GM21619 (cell line): ENCODE results near the gene KRTDAP.

Experiments used
- ATAC-seq: cut with Tn5 transposase; IDR thresholded peaks from one replicate; pipeline ENCODE4 v1.9.1; 2021; ENCODE audit not compliant: unreplicated experiment

KRTDAP gene, protein sequence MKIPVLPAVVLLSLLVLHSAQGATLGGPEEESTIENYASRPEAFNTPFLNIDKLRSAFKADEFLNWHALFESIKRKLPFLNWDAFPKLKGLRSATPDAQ

DNA sequence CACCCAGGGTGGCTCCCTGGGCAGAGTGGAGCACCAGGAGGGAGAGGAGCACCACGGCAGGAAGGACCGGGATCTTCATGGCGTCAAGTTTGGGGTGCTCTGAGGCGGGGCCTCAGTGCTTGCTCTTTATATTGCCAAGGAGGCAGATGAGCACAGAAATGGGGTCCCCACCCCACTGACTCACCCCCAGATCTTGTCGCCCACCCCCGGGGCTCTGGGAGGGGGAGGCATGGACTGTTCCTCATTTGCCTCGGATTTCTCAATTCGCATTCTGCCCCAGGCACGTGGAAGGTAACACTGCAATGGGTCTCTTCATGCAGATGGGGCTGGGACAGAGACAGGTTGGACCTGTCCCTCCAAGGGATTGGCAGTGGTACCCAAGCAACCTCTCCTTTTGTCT lies at the start of gene KRTDAP:
Gene KRTDAP, minus strand, starts transcription at position 101 of the 400 bp plus-strand sequence. Its CDS starts 22 bp downstream, at position 79.
- no peak for ATAC-seq

DNA sequence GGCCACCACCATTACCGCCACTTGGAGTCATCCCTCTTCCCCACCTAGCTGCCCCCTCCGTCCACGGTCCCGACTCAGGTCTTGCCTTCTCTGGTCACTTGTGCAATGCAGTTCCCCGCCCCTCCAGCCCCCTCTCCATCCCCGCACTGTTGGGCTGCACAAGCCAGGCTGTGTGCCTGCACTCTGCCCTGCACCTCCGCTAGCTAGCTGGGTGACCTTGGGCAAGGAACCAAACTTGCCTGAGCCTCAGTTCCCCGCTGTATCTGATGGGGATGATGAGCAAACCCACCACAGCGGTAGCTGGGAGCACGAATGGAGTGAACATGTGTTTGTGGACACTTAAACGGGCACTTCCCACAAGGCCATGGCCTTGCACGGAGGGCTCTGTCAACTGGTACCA lies 49.6 kb upstream of the KRTDAP start:
- ATAC-seq, result no peak

DNA sequence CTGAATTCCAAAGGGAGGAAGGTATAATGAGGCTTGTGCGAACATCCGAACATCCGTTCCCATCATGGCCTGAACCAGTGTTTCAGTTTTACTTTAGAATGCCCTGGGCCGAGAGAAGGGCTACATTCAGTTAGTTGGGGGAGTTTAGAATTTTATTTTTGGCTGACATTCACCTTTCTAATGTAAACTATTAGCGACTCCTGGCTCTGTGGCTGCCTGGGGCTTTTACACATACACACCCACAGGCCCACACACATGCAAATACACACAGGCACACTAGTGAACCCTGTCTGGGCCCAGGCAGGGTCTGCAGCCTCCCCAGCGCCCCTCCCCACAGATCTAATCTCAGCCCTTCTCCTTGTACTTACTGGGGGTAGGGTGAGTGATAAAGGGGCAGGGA lies 49.0 kb upstream of the KRTDAP start:
- no peak for ATAC-seq

DNA sequence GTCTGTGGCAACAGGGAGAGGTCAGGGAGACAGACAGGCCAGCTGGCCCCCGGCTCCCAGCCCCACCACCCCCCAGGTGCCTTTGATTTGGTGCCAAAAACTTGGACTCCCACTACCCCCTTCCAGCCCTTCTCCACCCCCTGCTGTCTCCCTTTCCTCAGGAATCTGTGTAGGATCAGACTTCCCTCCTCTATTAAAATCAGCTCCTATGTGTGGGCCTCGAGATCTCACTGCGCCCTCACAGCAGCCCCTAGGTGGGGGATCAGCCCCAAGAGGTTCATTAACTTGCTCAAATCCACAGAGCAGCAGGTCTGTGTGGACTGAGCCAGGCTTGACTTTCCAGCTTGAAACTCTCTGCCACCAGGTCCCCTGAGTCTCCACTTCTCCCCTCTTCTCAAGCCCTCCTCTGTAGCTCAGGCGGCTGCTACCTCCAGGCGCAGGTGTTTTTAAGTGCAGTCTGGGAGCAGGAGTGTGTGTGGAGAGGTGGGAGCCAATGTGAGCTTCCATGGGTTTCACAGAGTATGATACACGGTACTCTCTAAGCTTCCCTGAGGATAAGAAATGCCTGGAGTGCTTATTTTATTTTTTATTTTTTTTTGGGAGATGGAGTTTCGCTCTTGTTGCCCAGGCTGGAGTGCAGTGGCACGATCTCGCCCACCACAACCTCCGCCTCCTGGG lies 44.7 kb upstream of the KRTDAP start:
- no peak for ATAC-seq

DNA sequence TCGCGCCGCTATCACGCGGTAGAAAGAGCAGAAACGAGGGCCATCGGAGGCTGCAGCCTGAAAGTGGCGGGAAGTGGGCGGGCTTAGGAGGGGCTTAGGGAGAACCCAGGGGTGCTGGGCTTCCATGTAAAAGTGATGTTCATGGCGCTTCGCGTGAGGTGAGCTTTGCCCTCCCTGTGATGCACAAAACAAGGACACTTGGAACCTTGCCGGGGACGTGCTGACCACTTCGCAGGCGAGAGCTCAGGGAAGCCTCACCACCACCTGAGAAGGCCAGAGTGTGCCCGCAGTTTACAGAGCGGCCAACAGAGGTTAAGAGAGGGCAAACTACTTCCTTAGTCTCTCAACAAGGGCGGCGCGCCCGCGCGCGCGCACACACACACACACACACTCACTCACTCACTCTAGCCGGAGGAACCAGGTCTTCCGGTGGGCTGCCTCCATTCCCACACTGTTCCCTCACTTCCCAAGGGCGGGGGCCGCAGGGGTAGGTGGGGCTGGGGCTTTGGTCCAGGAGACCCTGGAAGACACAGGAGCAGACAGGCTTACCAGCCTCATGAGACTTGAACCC lies 43.6 kb upstream of the KRTDAP start:
- no peak for ATAC-seq

DNA sequence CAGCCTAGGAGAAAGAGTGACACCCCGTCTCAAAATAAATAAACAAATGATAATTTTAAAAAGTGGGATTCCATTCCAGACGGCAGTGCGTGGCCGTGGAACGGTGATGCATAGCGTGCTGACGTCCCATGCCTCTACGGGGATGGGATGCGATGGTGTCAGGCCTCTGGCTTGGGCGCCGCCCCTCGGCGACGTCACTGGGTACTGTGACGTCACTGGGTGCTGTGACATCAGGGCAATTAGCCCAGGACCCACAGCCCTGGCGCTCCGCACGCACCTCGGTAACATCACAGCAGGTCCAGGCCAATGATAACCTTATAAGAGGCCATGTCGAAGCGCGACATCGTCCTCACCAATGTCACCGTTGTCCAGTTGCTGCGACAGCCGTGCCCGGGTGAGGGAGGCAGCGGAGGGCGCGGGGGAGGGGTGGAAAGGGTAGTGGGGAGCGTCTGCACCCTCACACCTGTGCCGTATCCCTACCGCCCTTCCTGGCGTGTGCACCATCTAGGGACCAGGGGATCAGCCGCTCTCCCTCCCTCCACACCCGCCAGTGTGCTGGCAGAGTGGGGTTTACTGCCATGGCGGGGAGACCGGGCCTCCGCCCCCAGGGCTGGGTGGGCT lies 43.0 kb upstream of the KRTDAP start, which contains the start of gene GAPDHS:
Gene GAPDHS, plus strand, starts transcription at position 256 of the 621 bp plus-strand sequence. Its CDS starts 72 bp downstream, at position 328.
- no peak for ATAC-seq

DNA sequence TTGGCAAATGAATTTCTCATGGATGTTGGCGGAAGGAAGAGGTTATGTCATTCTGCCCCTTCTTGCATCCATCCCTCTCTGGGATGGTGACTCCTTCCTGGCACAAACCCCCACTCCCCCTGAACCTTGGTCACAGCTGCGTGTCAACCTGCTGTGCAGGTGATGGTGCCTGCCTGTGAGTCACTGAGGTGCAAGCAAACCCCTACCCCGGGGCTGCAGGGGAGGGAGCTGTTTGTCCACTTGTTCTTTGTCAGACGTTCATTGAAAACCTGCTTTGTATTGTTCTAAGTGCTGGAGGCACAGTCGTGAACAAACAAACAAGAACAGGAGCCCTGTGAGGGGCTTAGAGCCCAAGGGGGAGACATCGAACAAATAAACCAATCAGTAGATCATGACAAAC lies 41.0 kb upstream of the KRTDAP start:
- ATAC-seq, result no peak

DNA sequence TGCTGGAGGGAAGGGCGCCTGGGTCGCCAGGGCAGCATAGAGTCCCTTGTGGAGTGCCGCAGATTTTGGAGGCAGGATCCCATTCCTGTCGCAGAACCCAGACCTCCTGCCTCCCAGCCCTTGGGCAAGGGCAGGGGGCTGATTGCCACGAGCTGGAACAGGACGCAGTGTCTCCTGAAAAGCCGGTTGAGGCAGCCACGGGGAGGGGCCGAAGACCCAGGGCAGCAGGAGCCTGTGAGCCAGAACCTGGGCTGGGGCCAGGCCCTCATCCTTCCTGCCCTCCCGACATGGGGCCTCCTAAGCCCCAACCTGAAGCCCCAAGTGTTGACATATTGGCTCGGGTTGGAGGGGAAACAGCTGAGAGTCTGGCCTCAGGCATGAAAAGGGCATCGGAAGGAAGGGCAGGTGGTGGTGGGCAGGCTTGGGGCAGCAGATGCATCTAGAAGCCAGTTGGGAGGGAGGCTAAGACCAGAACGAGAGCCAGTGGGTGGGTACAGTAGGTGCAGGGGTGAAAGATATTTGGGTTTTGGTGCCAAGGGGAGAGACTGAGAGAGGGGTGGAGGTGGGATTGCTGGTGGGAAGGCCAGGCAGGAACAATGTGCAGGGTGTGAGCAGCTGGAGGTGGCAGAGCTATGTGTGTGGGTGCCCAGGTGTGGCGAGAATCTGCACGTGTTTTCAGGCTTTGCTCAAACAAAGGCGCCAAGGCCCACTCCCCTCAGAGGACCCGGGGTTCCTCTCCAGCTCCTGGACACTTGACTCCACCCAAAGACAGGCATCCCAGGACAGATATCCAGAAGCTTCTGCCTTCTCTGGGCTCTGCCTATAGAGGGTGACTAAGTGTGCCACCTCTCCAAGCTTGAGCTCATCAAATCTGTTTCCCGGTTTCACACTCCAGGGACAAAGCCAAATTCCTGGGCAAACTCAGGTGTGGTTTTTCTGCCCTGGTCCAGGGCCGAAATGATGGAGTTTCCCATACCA lies 39.3 kb upstream of the KRTDAP start:
- no peak for ATAC-seq

DNA sequence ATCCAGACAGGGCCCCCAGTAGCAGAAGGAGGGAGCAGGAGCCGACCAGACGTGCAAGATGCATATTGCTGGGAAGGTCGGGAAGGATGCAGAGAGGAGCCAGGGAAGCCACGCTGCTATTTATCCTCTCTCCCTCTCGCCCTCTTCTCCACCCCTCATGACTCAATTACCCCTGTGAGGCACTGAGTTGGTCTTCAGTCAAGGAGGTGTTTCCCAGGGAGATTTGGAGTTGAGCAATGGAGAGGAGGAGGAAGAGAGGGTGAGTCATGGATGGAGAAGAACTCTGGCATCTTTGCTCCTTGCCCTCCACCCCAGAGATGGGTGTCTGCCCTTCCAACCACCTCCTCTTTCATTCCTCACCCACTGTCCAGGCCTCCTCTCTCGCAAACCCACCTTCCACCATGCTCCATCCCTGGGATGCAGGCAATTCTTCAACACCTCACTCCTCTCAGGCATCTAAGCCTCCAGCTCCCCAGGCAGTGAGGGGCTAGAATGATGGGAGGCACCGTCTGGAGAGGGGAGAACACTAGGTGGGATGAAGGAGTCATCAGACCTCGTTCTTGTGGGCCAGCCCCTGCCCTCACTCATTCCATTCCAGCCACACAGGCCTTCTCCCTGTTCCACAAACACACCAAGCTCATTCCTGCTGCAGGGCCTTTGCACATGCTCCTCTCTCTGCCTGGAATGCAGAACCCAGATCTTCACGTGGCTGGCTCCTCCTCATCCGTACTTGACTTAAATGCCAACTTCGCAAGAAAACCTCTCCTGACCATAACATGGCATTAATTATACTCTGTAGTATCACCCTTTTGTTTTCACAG lies 38.2 kb upstream of the KRTDAP start, which contains the start of gene SBSN:
Gene SBSN, minus strand, starts transcription at position 94 of the 821 bp plus-strand sequence. Its CDS starts 30 bp downstream, at position 64.
- no peak for ATAC-seq

DNA sequence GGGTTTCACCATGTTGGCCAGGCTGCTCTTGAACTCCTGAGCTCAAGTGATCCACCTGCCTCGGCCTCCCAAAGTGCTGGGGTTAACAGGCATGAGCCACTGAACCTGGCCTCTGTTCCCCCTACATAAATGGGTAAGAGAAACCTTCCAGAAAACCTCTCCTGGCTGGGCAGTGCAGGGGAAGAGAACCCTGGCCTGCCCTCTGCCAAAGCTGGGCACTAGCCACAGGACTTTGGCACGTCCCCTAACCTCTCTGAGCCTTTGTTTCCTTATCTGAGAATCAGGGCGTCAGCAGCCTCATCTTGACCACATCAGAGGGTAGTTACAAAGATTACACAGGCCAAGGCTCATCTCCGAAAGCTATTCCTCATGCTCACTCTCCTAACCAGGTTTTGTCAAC lies 35.6 kb upstream of the KRTDAP start:
- no peak for ATAC-seq

DNA sequence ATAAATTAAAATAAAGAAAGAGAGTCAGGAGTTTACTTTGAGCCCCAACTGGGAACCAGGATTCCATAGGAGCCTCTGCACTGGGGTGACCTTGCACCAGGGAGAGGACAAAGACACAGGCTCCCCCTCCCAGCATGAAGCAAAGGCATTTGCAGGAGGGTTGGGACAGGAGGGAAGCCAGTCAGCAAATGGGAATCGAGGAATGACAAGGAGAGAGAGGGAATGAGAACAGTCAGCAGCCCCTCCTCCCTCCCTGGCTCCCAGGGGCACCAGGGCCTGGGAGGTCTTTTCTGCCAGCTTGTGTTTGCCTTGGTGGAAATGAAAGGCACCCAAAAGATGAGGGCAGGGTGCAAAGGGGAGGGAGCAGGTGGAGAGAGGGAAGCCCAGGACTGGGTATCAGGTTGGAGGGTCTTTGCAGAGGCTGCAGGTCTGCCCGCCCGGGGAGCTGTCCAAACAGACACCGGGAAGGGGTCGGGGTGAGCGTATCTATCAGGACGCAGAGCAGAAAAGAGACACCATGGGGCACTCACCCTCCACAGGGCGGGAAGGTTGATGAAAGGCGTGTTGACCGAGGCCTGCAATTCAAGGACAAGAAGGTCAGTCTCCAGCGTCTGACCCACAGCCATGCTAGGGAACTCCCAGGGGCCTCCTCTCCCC lies 34.0 kb upstream of the KRTDAP start:
- no peak for ATAC-seq

DNA sequence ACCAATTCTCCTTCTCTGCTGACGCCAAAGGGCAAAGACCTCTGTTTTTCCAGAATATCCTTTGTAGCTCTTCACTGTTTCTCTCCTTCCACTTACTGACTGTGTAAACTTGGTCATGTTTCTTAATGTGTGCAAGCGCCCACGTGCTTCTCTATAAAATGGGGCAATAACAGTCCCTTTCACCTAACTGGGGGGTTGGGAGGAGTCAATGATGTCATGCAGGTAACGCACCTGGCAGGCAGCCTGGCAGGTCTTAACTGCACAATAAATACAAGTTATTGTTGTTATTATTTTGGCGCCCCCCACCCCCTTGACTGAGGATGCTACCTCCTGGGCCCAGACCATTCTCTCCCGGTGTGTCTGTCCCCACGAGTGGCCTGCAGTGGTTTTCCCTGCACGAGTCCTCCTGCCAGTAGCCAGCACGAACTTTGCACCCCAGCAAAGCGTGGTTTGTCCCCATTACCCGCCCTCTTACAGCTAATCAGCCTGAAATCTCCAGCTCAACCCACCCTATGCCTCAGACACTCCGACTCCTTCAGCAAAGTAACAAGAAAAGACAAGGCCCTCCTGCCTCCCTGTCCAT lies 32.6 kb upstream of the KRTDAP start:
- no peak for ATAC-seq

DNA sequence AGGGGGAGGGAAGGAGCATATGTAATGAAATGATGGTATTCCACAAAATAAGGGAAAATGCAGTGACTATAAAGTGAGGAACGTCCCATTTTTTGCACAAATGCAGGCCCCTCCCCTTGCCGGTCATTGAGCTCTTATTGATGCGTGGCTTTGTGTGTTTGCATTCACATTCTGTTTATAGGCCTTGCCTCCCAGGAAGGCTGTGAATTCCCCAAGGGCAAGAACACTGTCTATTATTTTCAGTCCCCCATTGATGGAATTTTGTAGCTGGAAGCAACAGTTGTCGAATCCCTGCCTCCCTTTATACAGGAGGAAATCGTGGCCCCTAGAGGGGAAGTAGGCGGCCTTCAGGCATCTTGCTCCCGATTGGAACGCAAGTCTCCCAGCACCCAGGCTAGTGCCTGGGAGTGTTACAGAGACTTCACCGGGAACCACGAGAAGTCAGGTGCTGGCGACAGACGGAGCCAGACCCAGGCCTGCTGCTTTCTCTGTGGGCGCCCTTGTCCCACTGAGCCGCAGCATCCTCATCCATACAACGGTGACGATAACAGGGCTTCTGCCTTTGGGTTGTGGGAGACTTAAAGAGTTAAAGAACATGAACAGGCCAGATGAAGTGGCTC lies 31.0 kb upstream of the KRTDAP start:
- ATAC-seq, result no peak

DNA sequence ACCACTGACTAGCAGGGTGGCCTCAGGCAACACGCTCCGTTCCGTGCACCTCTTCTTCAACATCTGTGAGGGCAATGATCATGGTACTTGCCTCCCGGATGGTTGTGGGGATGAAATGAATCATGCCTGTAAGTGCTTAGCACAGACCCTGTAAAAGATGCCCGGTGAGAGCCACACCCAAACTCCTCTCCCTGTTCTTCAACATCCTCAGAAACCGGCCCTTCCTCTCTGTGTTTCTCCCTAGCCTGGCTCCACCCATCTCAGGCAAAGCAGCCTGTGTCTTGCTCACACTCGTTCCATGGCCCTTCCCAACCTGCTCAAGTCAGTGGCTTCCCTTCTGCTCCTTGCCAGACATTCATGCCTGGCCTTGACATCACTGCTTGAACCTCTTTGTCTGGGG lies 29.0 kb upstream of the KRTDAP start:
- no peak for ATAC-seq

DNA sequence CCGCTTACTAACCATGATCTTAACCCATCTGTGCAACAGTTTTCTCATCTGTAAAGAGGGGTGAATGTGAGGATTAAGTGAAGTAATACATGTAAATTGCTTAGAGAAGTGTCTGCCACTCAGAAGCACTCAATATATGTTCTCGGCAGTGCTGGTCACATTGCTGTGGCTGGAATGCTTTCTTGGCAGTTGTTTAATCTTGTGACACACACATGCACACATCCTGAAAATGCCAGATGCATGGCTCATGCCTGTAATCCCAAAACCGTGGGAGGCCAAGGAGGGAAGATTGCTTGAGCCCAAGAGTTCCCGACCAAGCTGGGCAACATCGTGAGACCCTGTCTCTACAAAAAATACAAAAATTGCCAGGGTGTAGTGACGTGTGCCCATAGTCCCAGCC lies 28.0 kb upstream of the KRTDAP start:
- ATAC-seq, result no peak

DNA sequence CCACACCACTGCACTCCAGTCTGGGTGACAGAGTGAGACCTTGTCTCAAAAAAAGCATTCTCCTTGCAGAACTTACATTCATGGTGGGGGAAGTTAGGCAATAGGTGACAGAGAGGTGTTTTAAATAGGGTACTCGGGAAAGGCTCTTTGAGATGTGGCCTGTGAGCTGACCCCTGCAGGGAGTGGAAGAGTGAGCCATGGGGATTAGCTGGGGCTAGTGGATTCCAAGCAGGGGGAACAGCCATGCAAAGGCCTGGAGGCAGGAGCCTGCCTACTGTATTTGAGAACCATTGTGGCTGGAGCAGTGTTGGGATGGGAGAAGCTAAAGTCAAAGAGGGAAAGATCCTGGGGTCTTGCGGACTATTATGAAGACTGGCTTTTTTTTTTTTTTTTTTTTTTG lies 27.1 kb upstream of the KRTDAP start:
- no peak for ATAC-seq

DNA sequence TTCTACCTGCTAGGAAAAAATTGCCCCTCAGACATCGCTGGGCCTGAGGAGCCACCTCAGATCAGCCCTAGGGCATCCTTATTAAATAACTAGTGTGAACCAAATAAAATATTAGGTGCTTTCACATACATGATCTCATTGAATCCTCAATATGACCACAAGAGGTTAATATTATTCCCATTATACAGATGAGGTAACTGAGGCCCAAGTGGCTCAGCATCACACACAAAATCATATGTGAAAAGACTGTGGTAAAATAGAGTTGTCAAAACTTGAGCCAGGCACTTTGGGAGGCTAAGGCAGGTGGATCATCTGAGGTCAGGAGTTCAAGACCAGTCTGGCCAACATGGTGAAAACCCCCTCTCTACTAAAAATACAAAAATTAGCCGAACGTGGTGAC lies 26.0 kb upstream of the KRTDAP start:
- ATAC-seq, result no peak

DNA sequence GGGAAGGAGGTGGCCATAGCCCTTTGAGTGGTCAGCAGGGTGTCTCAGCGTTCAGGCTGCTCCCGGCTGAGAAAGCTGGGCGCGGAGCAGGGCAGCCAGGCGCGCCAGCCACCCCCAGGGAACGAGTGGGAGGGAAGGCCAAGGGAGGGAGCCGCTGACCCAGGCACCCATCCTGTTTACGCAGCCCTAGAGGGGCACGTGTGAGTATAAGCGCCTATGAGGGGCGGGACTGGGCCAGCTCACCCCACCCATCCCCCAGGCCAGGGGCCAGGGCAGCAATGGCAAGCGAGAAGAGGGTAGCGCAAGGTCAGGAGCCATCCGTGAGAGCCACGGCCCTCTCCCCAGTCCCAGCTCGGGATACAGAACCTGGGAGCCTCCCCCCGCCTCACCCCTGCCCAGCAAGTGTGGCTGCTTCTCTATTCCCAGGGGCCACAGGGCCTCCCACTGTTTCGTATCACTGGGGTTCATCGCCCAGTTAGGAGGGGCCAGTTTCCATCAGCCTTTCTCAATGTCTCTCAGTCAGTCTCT lies 24.1 kb upstream of the KRTDAP start:
- ATAC-seq, result no peak
